Measurements from ENCODE around the gene TSPAN7. TPM values are rescaled to one million over a fixed set of nuclear protein-coding genes. Genes with fewer than 3 reads are reported as not detected.

The TSPAN7 gene
- polyA plus RNA-seq, 4 donors: 6.9 to 70.5 (median 31.4) TPM

- H3K36me3 ChIP-seq (ENCODE audit: control insufficient read depth in 3 of 3, insufficient read depth in 2 of 3, low read depth in 1 of 3, low read length in 3 of 3): no peaks in the 10 kb centered on the region
- DNase-seq (no peak), FAIRE-seq (no peak)
- H3K4me3 ChIP-seq (ENCODE audit: low read depth in 1 of 3, low read length in 3 of 3): no peak overlapping the region
- no peaks in the 10 kb centered on the region for H3K9me3 ChIP-seq (ENCODE audit: control insufficient read depth in 2 of 2, insufficient read depth in 1 of 2, low read depth in 1 of 2, low read length in 1 of 2)
- WGBS, 3 donors: 48 to 73% (median 49%) methylated on average over 3 of the region's 3 CpGs
- H3K4me1 ChIP-seq (ENCODE audit: control insufficient read depth in 3 of 3, insufficient read depth in 2 of 3, low read depth in 1 of 3, low read length in 2 of 3): peaks cover 0 to 4% (median 0%) of the 10 kb centered on the region in 3 donors
- H3K27ac ChIP-seq (ENCODE audit: low read depth in 1 of 3, low read length in 2 of 3): no peak overlapping the region
- H3K27me3 ChIP-seq (ENCODE audit: control insufficient read depth in 3 of 3, insufficient read depth in 3 of 3, low read length in 3 of 3): no peaks in the 10 kb centered on the region
These were observed 38.7 kb downstream of the TSPAN7 start for GRCh38 chrX:38599796-38600755.

- no peaks in the 10 kb centered on the region for H3K9me3 ChIP-seq (ENCODE audit: control insufficient read depth in 2 of 2, insufficient read depth in 1 of 2, low read depth in 1 of 2, low read length in 1 of 2)
- no peak overlapping the region for H3K4me3 ChIP-seq (ENCODE audit: low read depth in 1 of 3, low read length in 3 of 3)
- FAIRE-seq (no peak), DNase-seq (no peak)
- no peak overlapping the region for H3K27ac ChIP-seq (ENCODE audit: low read depth in 1 of 3, low read length in 2 of 3)
- no peaks in the 10 kb centered on the region for H3K4me1 ChIP-seq (ENCODE audit: control insufficient read depth in 3 of 3, insufficient read depth in 2 of 3, low read depth in 1 of 3, low read length in 2 of 3)
- H3K27me3 ChIP-seq (ENCODE audit: control insufficient read depth in 3 of 3, insufficient read depth in 3 of 3, low read length in 3 of 3): no peaks in the 10 kb centered on the region
- no peaks in the 10 kb centered on the region for H3K36me3 ChIP-seq (ENCODE audit: control insufficient read depth in 3 of 3, insufficient read depth in 2 of 3, low read depth in 1 of 3, low read length in 3 of 3)
These were observed 40.5 kb downstream of the TSPAN7 start for GRCh38 chrX:38601866-38602265.

GRCh38 chrX:38606821-38607220 lies 45.5 kb downstream of the TSPAN7 start:
- H3K36me3 ChIP-seq (ENCODE audit: control insufficient read depth in 3 of 3, insufficient read depth in 2 of 3, low read depth in 1 of 3, low read length in 3 of 3): no peaks in the 10 kb centered on the region
- no peak for DNase-seq
- no peaks in the 10 kb centered on the region for H3K9me3 ChIP-seq (ENCODE audit: control insufficient read depth in 2 of 2, insufficient read depth in 1 of 2, low read depth in 1 of 2, low read length in 1 of 2)
- H3K4me3 ChIP-seq (ENCODE audit: low read depth in 1 of 3, low read length in 3 of 3): no peak overlapping the region
- no peak for FAIRE-seq
- WGBS, 3 donors: 79 to 94% (median 83%) methylated on average over 3 of the region's 3 CpGs
- no peak overlapping the region for H3K27ac ChIP-seq (ENCODE audit: low read depth in 1 of 3, low read length in 2 of 3)
- no peaks in the 10 kb centered on the region for H3K4me1 ChIP-seq (ENCODE audit: control insufficient read depth in 3 of 3, insufficient read depth in 2 of 3, low read depth in 1 of 3, low read length in 2 of 3)
- no peaks in the 10 kb centered on the region for H3K27me3 ChIP-seq (ENCODE audit: control insufficient read depth in 3 of 3, insufficient read depth in 3 of 3, low read length in 3 of 3)

GRCh38 chrX:38607976-38608375 lies 46.6 kb downstream of the TSPAN7 start:
- H3K27me3 ChIP-seq (ENCODE audit: control insufficient read depth in 3 of 3, insufficient read depth in 3 of 3, low read length in 3 of 3): no peaks in the 10 kb centered on the region
- FAIRE-seq (no peak), DNase-seq (no peak)
- H3K9me3 ChIP-seq (ENCODE audit: control insufficient read depth in 2 of 2, insufficient read depth in 1 of 2, low read depth in 1 of 2, low read length in 1 of 2): no peaks in the 10 kb centered on the region
- no peak overlapping the region for H3K27ac ChIP-seq (ENCODE audit: low read depth in 1 of 3, low read length in 2 of 3)
- H3K36me3 ChIP-seq (ENCODE audit: control insufficient read depth in 3 of 3, insufficient read depth in 2 of 3, low read depth in 1 of 3, low read length in 3 of 3): no peaks in the 10 kb centered on the region
- H3K4me3 ChIP-seq (ENCODE audit: low read depth in 1 of 3, low read length in 3 of 3): no peak overlapping the region
- H3K4me1 ChIP-seq (ENCODE audit: control insufficient read depth in 3 of 3, insufficient read depth in 2 of 3, low read depth in 1 of 3, low read length in 2 of 3): no peaks in the 10 kb centered on the region
- WGBS, 3 donors: 47 to 80% (median 48%) methylated on average over 4 of the region's 4 CpGs

GRCh38 chrX:38610849-38611248 lies 49.5 kb downstream of the TSPAN7 start:
- Histone ChIP-seq H3K36me3 (ENCODE audit: control insufficient read depth in 3 of 3, insufficient read depth in 2 of 3, low read depth in 1 of 3, low read length in 3 of 3) (no peaks in the 10 kb centered on the region), H3K27me3 (ENCODE audit: control insufficient read depth in 3 of 3, insufficient read depth in 3 of 3, low read length in 3 of 3) (no peaks in the 10 kb centered on the region), H3K4me3 (ENCODE audit: low read depth in 1 of 3, low read length in 3 of 3) (no peak overlapping the region), H3K9me3 (ENCODE audit: control insufficient read depth in 2 of 2, insufficient read depth in 1 of 2, low read depth in 1 of 2, low read length in 1 of 2) (no peaks in the 10 kb centered on the region), H3K27ac (ENCODE audit: low read depth in 1 of 3, low read length in 2 of 3) (no peak overlapping the region), H3K4me1 (ENCODE audit: control insufficient read depth in 3 of 3, insufficient read depth in 2 of 3, low read depth in 1 of 3, low read length in 2 of 3) (no peaks in the 10 kb centered on the region)
- 67 to 88% (median 85%) methylated on average over 6 of the region's 6 CpGs for WGBS, 3 donors
- no peak for FAIRE-seq
- DNase-seq: no peak

GRCh38 chrX:38612281-38612680 lies 50.9 kb downstream of the TSPAN7 start:
- Histone ChIP-seq H3K36me3 (ENCODE audit: control insufficient read depth in 3 of 3, insufficient read depth in 2 of 3, low read depth in 1 of 3, low read length in 3 of 3) (no peaks in the 10 kb centered on the region), H3K9me3 (ENCODE audit: control insufficient read depth in 2 of 2, insufficient read depth in 1 of 2, low read depth in 1 of 2, low read length in 1 of 2) (no peaks in the 10 kb centered on the region), H3K27ac (ENCODE audit: low read depth in 1 of 3, low read length in 2 of 3) (no peak overlapping the region), H3K4me1 (ENCODE audit: control insufficient read depth in 3 of 3, insufficient read depth in 2 of 3, low read depth in 1 of 3, low read length in 2 of 3) (no peaks in the 10 kb centered on the region), H3K4me3 (ENCODE audit: low read depth in 1 of 3, low read length in 3 of 3) (no peak overlapping the region), H3K27me3 (ENCODE audit: control insufficient read depth in 3 of 3, insufficient read depth in 3 of 3, low read length in 3 of 3) (no peaks in the 10 kb centered on the region)
- FAIRE-seq: no peak
- WGBS, 3 donors: 67 to 84% (median 69%) methylated on average over 4 of the region's 4 CpGs
- DNase-seq: no peak

GRCh38 chrX:38614485-38614884 lies 53.1 kb downstream of the TSPAN7 start:
- Histone ChIP-seq H3K4me3 (ENCODE audit: low read depth in 1 of 3, low read length in 3 of 3) (no peak overlapping the region), H3K4me1 (ENCODE audit: control insufficient read depth in 3 of 3, insufficient read depth in 2 of 3, low read depth in 1 of 3, low read length in 2 of 3) (no peaks in the 10 kb centered on the region), H3K9me3 (ENCODE audit: control insufficient read depth in 2 of 2, insufficient read depth in 1 of 2, low read depth in 1 of 2, low read length in 1 of 2) (no peaks in the 10 kb centered on the region), H3K27me3 (ENCODE audit: control insufficient read depth in 3 of 3, insufficient read depth in 3 of 3, low read length in 3 of 3) (no peaks in the 10 kb centered on the region), H3K27ac (ENCODE audit: low read depth in 1 of 3, low read length in 2 of 3) (no peak overlapping the region), H3K36me3 (ENCODE audit: control insufficient read depth in 3 of 3, insufficient read depth in 2 of 3, low read depth in 1 of 3, low read length in 3 of 3) (no peaks in the 10 kb centered on the region)
- DNase-seq: no peak
- 62 to 73% (median 64%) methylated on average over 2 of the region's 2 CpGs for WGBS, 3 donors
- no peak for FAIRE-seq

- Histone ChIP-seq H3K27ac (ENCODE audit: low read depth in 1 of 3, low read length in 2 of 3) (no peak overlapping the region), H3K9me3 (ENCODE audit: control insufficient read depth in 2 of 2, insufficient read depth in 1 of 2, low read depth in 1 of 2, low read length in 1 of 2) (no peaks in the 10 kb centered on the region), H3K27me3 (ENCODE audit: control insufficient read depth in 3 of 3, insufficient read depth in 3 of 3, low read length in 3 of 3) (no peaks in the 10 kb centered on the region), H3K4me3 (ENCODE audit: low read depth in 1 of 3, low read length in 3 of 3) (no peak overlapping the region), H3K36me3 (ENCODE audit: control insufficient read depth in 3 of 3, insufficient read depth in 2 of 3, low read depth in 1 of 3, low read length in 3 of 3) (no peaks in the 10 kb centered on the region), H3K4me1 (ENCODE audit: control insufficient read depth in 3 of 3, insufficient read depth in 2 of 3, low read depth in 1 of 3, low read length in 2 of 3) (no peaks in the 10 kb centered on the region)
- FAIRE-seq (no peak), DNase-seq (no peak)
- WGBS, 3 donors: 32 to 47% (median 33%) methylated on average over 6 of the region's 6 CpGs
These were observed 55.6 kb downstream of the TSPAN7 start for GRCh38 chrX:38616904-38617303.

- Histone ChIP-seq H3K4me1 (ENCODE audit: control insufficient read depth in 3 of 3, insufficient read depth in 2 of 3, low read depth in 1 of 3, low read length in 2 of 3) (no peaks in the 10 kb centered on the region), H3K9me3 (ENCODE audit: control insufficient read depth in 2 of 2, insufficient read depth in 1 of 2, low read depth in 1 of 2, low read length in 1 of 2) (no peaks in the 10 kb centered on the region), H3K27me3 (ENCODE audit: control insufficient read depth in 3 of 3, insufficient read depth in 3 of 3, low read length in 3 of 3) (no peaks in the 10 kb centered on the region), H3K27ac (ENCODE audit: low read depth in 1 of 3, low read length in 2 of 3) (no peak overlapping the region), H3K36me3 (ENCODE audit: control insufficient read depth in 3 of 3, insufficient read depth in 2 of 3, low read depth in 1 of 3, low read length in 3 of 3) (no peaks in the 10 kb centered on the region), H3K4me3 (ENCODE audit: low read depth in 1 of 3, low read length in 3 of 3) (no peak overlapping the region)
- FAIRE-seq (no peak), DNase-seq (no peak)
- WGBS, 3 donors: 48 to 80% (median 63%) methylated on average over 5 of the region's 5 CpGs
These were observed 56.8 kb downstream of the TSPAN7 start for GRCh38 chrX:38618180-38618579.
